ENCODE measurements around the gene SPATS2L.

Gene SPATS2L

DNA sequence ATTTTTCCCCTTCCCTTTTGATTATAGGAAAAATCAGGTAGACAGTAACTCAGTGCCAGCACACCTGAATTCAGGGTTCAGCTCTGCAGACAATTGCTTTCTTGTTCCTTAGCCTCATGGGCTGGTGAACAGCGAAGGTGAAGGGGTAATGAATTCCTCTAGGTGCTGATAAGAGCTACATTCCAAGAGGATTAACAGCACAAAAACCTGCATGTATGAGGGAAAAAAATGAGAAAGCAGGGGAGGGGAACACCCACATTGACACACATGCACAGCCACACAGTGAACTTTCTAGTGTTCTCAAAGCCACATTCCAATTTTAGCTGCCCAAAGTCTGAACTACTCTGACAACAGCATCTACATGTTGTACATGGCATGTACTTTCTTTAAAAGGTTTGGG, 46.1 kb downstream of the SPATS2L start:
- Histone ChIP-seq H3K36me3 (peaks cover 5% of the 10 kb centered on the region), H3K9me3 (no peaks in the 10 kb centered on the region), H3K27me3 (no peaks in the 10 kb centered on the region), H3K4me1 (peaks cover 8% of the 10 kb centered on the region), H3K4me3 (ENCODE audit: low read depth, low read length) (no peak overlapping the region)
- TF ChIP-seq CTCF (IDR thresholded peaks at IDR 0.05; ENCODE audit: low read depth, low read length): no peak
- no peak for DNase-seq

GRCh38 chr2:200353120-200353519, 46.6 kb downstream of the SPATS2L start:
- no peak for TF ChIP-seq CTCF (IDR thresholded peaks at IDR 0.05; ENCODE audit: low read depth, low read length)
- no peaks in the 10 kb centered on the region for H3K9me3 ChIP-seq
- no peak overlapping the region for H3K4me3 ChIP-seq (ENCODE audit: low read depth, low read length)
- H3K27me3 ChIP-seq: no peaks in the 10 kb centered on the region
- DNase-seq: no peak
- peaks cover 5% of the 10 kb centered on the region for H3K36me3 ChIP-seq
- peaks cover 8% of the 10 kb centered on the region for H3K4me1 ChIP-seq

DNA sequence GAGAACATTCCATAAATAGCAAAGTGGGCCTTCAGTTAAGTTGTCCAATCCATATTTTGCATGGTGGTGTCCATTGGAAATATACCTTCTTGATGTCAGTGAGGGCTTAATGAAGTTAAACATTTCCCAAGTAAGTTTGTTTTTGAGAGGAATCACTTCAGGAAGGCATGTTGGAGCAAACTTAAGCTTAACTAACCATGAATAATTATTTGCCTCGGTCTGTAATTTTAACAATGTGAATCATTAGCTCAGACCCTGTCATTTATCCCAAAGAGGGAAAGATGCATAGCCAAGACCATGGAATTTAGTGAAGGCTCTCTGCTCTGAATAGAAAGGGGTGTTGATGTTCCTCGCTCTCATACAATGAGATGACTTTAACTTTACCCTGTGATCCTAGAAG, 47.4 kb downstream of the SPATS2L start:
- Histone ChIP-seq H3K4me1 (peaks cover 8% of the 10 kb centered on the region), H3K4me3 (ENCODE audit: low read depth, low read length) (no peak overlapping the region), H3K36me3 (peaks cover 5% of the 10 kb centered on the region), H3K9me3 (no peaks in the 10 kb centered on the region), H3K27me3 (no peaks in the 10 kb centered on the region)
- no peak for TF ChIP-seq CTCF (IDR thresholded peaks at IDR 0.05; ENCODE audit: low read depth, low read length)
- no peak for DNase-seq

GRCh38 chr2:200354833-200355751, 48.6 kb downstream of the SPATS2L start:
- Histone ChIP-seq H3K9me3 (no peaks in the 10 kb centered on the region), H3K36me3 (peaks cover 5% of the 10 kb centered on the region), H3K4me3 (ENCODE audit: low read depth, low read length) (no peak overlapping the region), H3K4me1 (peaks cover 8% of the 10 kb centered on the region), H3K27me3 (no peaks in the 10 kb centered on the region)
- no peak for TF ChIP-seq CTCF (IDR thresholded peaks at IDR 0.05; ENCODE audit: low read depth, low read length)
- DNase-seq: no peak

DNA sequence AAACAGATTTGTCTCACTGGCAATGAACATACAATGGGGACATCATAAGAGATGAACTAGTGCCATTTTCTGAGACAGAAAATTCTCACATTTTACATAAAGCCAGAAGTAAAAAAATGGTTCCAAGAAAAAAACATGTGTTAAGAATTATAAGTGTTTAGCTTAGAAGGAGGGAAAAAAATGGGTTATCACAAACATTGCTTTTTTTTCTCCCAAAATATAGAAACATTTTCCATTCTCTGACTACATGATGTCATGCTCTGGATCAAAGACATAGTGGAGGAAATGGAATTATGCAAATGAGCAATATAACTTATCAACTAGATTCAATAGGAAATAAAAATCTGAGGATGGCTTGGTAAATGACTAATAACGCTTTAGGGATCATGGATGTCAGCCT, 49.8 kb downstream of the SPATS2L start:
- Histone ChIP-seq H3K4me3 (ENCODE audit: low read depth, low read length) (no peak overlapping the region), H3K4me1 (peaks cover 10% of the 10 kb centered on the region), H3K9me3 (no peaks in the 10 kb centered on the region), H3K27me3 (no peaks in the 10 kb centered on the region), H3K36me3 (peaks cover 2% of the 10 kb centered on the region; the same call in 1 of the 2 replicates)
- no peak for DNase-seq
- TF ChIP-seq CTCF (IDR thresholded peaks at IDR 0.05; ENCODE audit: low read depth, low read length): no peak

GRCh38 chr2:200356857-200357384, 50.4 kb downstream of the SPATS2L start:
- TF ChIP-seq CTCF (IDR thresholded peaks at IDR 0.05; ENCODE audit: low read depth, low read length): no peak
- peaks cover 10% of the 10 kb centered on the region for H3K4me1 ChIP-seq

More at GRCh38 chr2:200356857-200357384, 50.4 kb downstream of the SPATS2L start:
- H3K36me3 ChIP-seq: peaks cover 2% of the 10 kb centered on the region; the same call in 1 of the 2 replicates
- no peak overlapping the region for H3K4me3 ChIP-seq (ENCODE audit: low read depth, low read length)
- no peaks in the 10 kb centered on the region for H3K9me3 ChIP-seq
- H3K27me3 ChIP-seq: no peaks in the 10 kb centered on the region
- DNase-seq: no peak

Data from BE2C (cell line).